GM12892 (cell line): ENCODE data around the gene PTPRN2.

ENCODE experiments used
- POLR2A ChIP-seq: IDR thresholded peaks from 2 replicates; pipeline ENCODE4 v1.6.1; 2011; ENCODE audit warnings: low read depth, low read length, control low read depth
- TAF1 ChIP-seq: IDR thresholded peaks from 2 replicates; pipeline ENCODE4 v1.6.1; 2011; ENCODE audit warnings: low read depth, mild to moderate bottlenecking, control low read depth, low read length, borderline replicate concordance

- TF ChIP-seq TAF1, result no peak
- TF ChIP-seq POLR2A, result no peak
These were observed 14.3 kb downstream of the PTPRN2 start for GRCh38 chr7:158573310-158573709.
